Astrocyte of the spinal cord (primary cell): Measurements from ENCODE around the gene GALNT10.

Experiments
- DNase-seq: peaks from one replicate; pipeline ENCODE4 v3.0.0; 2011; ENCODE audit warnings: low read depth, low spot score
- H3K4me3 ChIP-seq: 2 replicates; pipeline ENCODE4 v1.5.1; 2011; ENCODE audit warnings: low read depth, mild to moderate bottlenecking, low read length, moderate library complexity
- CTCF ChIP-seq: IDR thresholded peaks from 2 replicates; pipeline ENCODE4 v1.5.1; 2012; ENCODE audit warnings: low read depth, mild to moderate bottlenecking, low read length, inconsistent platforms
- in situ Hi-C: cut with HindIII; loops from 2 replicates; pipeline ENCODE4 v1.10.0; 2017; ENCODE audit warnings: low sequenced_read_pairs

Gene GALNT10

GRCh38 chr5:154198611-154199230, 8.2 kb downstream of the GALNT10 start:
- H3K4me3 ChIP-seq, result no peak overlapping the region
- in situ Hi-C loops, result no loop called here
- DNase-seq, result peak; percentile 78
- TF ChIP-seq CTCF, result no peak

GRCh38 chr5:154199263-154199662, 8.7 kb downstream of the GALNT10 start:
- in situ Hi-C loops, result no loop called here
- DNase-seq, result no peak
- H3K4me3 ChIP-seq, result no peak overlapping the region
- TF ChIP-seq CTCF, result no peak

GRCh38 chr5:154199671-154200220, 9.2 kb downstream of the GALNT10 start:
- TF ChIP-seq CTCF, result no peak
- in situ Hi-C loops, result no loop called here

GRCh38 chr5:154200221-154200620, 9.7 kb downstream of the GALNT10 start:
- in situ Hi-C loops, result no loop called here
- no peak for DNase-seq
- no peak for TF ChIP-seq CTCF
- no peak overlapping the region for H3K4me3 ChIP-seq

More at GRCh38 chr5:154199671-154200220, 9.2 kb downstream of the GALNT10 start:
- DNase-seq, result no peak
- no peak overlapping the region for H3K4me3 ChIP-seq

- DNase-seq, result no peak
- no peak for TF ChIP-seq CTCF
- in situ Hi-C loops, result no loop called here
- H3K4me3 ChIP-seq, result no peak overlapping the region
These were observed 10.7 kb downstream of the GALNT10 start for GRCh38 chr5:154201108-154201769.

GRCh38 chr5:154202379-154203260, 12.1 kb downstream of the GALNT10 start:
- in situ Hi-C loops, result no loop called here
- TF ChIP-seq CTCF, result no peak
- DNase-seq, result no peak
- H3K4me3 ChIP-seq, result no peak overlapping the region
